ENCODE measurements around the gene CDH11.

Gene CDH11

DNA sequence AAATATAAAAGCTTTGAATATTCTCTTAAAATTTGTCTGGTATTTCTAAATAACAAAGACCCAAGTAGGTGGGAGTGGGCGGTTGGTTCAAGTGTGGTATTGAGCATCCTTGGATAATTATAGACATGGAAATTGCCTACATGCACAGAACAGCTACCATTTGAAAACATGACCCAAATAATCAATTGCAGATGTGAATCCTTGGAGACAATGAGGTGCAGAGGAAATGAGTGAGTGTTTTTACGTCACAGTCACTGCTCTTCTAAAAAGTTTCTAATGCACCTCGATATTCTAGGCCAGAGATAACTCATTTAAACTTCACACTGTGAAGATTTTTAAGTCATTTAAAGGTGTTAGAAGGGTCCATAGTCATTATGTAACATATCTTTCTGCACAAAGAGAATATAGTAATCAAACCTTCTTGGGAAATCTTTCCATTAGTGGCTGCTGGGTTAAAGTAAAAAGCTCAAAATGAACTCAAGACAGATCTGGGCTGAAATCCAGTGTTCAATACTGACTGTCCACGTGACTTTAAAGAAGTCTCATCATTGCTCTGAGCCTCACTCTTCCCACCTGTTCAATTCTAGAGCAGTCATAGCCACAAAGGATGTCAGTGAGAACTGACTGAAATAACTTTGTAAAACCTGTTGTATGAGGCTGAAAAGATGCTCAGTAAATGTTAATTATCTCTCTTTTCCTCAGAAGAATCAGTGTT, 144.5 kb downstream of the CDH11 start:
- TF ChIP-seq TAF1 (IDR thresholded peaks at IDR 0.05; ENCODE audit: borderline replicate concordance, insufficient read depth, low read length) (no peak), FOXP2 (optimal IDR thresholded peaks at IDR 0.05; ENCODE audit: borderline replicate concordance, extremely low read depth, extremely low read length, insufficient read depth) (no peak), SIN3A (IDR thresholded peaks at IDR 0.05; ENCODE audit: borderline replicate concordance, insufficient read depth, low read length) (no peak), POLR2AphosphoS5 (IDR thresholded peaks at IDR 0.05; ENCODE audit: low read depth, low read length) (no peak)
- TF ChIP-seq, protein P1, sequence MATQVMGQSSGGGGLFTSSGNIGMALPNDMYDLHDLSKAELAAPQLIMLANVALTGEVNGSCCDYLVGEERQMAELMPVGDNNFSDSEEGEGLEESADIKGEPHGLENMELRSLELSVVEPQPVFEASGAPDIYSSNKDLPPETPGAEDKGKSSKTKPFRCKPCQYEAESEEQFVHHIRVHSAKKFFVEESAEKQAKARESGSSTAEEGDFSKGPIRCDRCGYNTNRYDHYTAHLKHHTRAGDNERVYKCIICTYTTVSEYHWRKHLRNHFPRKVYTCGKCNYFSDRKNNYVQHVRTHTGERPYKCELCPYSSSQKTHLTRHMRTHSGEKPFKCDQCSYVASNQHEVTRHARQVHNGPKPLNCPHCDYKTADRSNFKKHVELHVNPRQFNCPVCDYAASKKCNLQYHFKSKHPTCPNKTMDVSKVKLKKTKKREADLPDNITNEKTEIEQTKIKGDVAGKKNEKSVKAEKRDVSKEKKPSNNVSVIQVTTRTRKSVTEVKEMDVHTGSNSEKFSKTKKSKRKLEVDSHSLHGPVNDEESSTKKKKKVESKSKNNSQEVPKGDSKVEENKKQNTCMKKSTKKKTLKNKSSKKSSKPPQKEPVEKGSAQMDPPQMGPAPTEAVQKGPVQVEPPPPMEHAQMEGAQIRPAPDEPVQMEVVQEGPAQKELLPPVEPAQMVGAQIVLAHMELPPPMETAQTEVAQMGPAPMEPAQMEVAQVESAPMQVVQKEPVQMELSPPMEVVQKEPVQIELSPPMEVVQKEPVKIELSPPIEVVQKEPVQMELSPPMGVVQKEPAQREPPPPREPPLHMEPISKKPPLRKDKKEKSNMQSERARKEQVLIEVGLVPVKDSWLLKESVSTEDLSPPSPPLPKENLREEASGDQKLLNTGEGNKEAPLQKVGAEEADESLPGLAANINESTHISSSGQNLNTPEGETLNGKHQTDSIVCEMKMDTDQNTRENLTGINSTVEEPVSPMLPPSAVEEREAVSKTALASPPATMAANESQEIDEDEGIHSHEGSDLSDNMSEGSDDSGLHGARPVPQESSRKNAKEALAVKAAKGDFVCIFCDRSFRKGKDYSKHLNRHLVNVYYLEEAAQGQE (IDR thresholded peaks at IDR 0.05; ENCODE audit: insufficient read depth in 1 of 2, low read depth in 2 of 2, low read length in 2 of 2) = no peak

DNA sequence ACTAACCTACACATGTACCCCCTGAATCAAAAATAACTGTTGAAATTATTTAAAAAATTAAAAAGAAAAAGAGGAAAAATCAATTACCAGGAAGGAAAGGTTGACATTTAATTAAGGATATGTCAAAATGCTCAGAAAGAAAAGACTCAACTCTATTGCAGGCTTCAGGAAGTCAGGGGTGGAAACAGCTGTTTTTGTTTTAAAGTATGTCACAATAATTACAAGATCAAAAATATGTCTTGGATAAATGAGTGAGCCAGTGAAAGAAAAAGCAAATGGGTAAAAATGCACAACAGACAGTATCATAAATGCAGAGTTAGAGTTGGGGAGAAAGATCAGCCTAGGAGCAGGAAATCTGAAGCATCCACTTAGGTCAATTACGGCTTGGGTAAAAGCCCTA, 146.0 kb downstream of the CDH11 start:
- TF ChIP-seq FOXP2 (optimal IDR thresholded peaks at IDR 0.05; ENCODE audit: borderline replicate concordance, extremely low read depth, extremely low read length, insufficient read depth) (no peak), POLR2AphosphoS5 (IDR thresholded peaks at IDR 0.05; ENCODE audit: low read depth, low read length) (no peak), TAF1 (IDR thresholded peaks at IDR 0.05; ENCODE audit: borderline replicate concordance, insufficient read depth, low read length) (no peak), SIN3A (IDR thresholded peaks at IDR 0.05; ENCODE audit: borderline replicate concordance, insufficient read depth, low read length) (no peak)
- TF ChIP-seq, protein P1 (IDR thresholded peaks at IDR 0.05; ENCODE audit: insufficient read depth in 1 of 2, low read depth in 2 of 2, low read length in 2 of 2) = no peak

DNA sequence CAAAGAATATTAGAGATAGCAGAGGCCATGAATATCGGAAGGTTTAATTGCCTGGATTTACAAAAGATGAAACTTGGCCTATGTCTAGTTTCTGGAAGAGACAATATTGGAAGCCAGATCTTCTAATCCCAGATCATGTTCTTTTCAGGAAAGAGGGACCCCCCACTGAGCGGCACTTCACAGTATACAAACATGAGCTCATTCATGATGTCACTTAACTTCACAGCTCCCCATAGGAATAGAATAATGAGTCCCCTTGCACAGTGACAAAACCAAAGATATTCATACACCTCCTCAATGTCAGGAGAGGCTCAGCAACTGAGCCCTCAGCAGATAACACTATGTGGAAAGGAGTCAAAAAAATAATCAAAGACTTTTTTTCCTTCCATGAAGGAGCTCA, 147.5 kb downstream of the CDH11 start:
- TF ChIP-seq TAF1 (IDR thresholded peaks at IDR 0.05; ENCODE audit: borderline replicate concordance, insufficient read depth, low read length) (no peak), POLR2AphosphoS5 (IDR thresholded peaks at IDR 0.05; ENCODE audit: low read depth, low read length) (no peak), SIN3A (IDR thresholded peaks at IDR 0.05; ENCODE audit: borderline replicate concordance, insufficient read depth, low read length) (no peak), FOXP2 (optimal IDR thresholded peaks at IDR 0.05; ENCODE audit: borderline replicate concordance, extremely low read depth, extremely low read length, insufficient read depth) (no peak)
- TF ChIP-seq, protein P1 (IDR thresholded peaks at IDR 0.05; ENCODE audit: insufficient read depth in 1 of 2, low read depth in 2 of 2, low read length in 2 of 2) = no peak

DNA sequence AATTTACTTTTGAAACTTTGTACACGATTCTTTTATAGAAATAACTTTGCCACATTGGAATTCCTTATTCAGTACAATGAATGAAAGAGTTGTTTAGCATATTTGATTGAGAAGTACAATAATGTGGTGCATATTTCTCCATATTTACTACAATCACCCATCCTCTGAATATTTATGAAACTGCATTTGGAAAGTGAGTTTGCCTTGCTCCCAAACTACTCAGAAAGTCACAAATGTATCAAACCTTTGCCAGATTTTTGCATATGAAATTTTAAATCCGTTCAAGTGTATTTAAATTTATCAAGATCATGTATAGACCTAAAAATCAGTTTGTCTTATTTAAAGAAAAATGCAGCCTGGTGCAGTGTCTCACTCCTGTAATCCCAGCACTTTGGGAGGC, 148.7 kb downstream of the CDH11 start:
- TF ChIP-seq POLR2AphosphoS5 (IDR thresholded peaks at IDR 0.05; ENCODE audit: low read depth, low read length) = no peak
- TF ChIP-seq TAF1 (IDR thresholded peaks at IDR 0.05; ENCODE audit: borderline replicate concordance, insufficient read depth, low read length) = no peak
- TF ChIP-seq FOXP2 (optimal IDR thresholded peaks at IDR 0.05; ENCODE audit: borderline replicate concordance, extremely low read depth, extremely low read length, insufficient read depth) = no peak
- TF ChIP-seq SIN3A (IDR thresholded peaks at IDR 0.05; ENCODE audit: borderline replicate concordance, insufficient read depth, low read length) = no peak
- TF ChIP-seq, protein P1 (IDR thresholded peaks at IDR 0.05; ENCODE audit: insufficient read depth in 1 of 2, low read depth in 2 of 2, low read length in 2 of 2) = no peak

Measured in PFSK-1 (cell line).